ENCODE measurements around the gene NECAB3. TPM values are rescaled to one million over a fixed set of nuclear protein-coding genes. Genes with fewer than 3 reads are reported as not detected.

The NECAB3 gene
- total and polyA plus RNA-seq, 2 of the 13 experiments (the other 11 are each of a cell fraction or from before 2014, with no cell fraction given), result 61.5 to 65.5 TPM

DNA sequence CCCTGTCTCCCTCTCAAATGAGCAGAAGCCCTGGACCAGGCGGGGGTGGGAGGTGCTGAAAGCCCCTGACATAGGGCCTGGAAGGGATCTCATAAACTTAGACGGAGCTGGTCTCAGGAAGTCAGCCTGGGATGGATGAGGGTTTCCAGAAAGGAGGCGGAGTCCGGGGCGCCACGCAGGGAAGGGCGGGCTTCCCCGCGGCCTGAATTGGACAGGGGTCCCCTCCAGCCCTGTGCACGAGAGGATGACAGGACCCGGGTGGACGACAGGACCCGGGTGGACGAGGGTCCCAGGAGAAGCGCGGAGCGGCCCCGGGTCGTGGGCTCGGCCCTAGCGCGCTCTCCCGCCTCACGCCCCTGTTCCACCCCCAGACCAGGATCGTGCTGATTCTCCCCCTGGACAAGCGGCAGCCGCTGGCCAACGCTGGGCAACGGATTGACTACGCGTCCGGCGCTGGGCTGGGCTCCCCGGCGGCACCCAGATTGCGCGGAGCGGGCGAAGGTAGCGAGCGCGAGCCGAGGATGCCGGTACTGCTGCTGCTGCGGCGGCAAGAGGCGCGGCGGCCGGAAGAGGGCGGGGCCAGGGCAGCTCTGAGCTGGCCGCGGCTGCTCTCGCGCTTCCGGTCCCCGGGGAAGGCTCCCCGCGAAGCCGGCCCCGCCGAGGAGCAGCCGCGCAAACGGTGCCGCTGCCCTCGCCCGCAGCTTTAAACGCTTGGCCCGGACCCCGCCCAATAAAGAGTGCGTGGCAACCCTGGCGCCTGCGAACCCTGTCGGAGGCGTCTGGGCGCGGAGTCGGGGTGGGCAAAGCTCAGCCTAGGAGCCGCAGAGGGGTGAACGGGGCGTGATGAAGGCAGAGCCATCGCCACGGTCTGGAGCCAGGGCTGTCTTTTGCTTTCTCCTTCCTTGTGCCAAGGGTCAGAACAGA lies 10.8 kb downstream of the NECAB3 start (continued):
- TF ChIP-seq, protein P1, sequence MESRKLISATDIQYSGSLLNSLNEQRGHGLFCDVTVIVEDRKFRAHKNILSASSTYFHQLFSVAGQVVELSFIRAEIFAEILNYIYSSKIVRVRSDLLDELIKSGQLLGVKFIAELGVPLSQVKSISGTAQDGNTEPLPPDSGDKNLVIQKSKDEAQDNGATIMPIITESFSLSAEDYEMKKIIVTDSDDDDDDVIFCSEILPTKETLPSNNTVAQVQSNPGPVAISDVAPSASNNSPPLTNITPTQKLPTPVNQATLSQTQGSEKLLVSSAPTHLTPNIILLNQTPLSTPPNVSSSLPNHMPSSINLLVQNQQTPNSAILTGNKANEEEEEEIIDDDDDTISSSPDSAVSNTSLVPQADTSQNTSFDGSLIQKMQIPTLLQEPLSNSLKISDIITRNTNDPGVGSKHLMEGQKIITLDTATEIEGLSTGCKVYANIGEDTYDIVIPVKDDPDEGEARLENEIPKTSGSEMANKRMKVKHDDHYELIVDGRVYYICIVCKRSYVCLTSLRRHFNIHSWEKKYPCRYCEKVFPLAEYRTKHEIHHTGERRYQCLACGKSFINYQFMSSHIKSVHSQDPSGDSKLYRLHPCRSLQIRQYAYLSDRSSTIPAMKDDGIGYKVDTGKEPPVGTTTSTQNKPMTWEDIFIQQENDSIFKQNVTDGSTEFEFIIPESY (CRISPR knock-in tag; IDR thresholded peaks at IDR 0.05), result no peak; the same call in 1 of the 2 replicates
- TF ChIP-seq MAFF (IDR thresholded peaks at IDR 0.05; ENCODE audit: low read depth, low read length), result no peak
- peak; percentile 75 for TF ChIP-seq ZNF543 (CRISPR knock-in tag; IDR thresholded peaks at IDR 0.05)
- TF ChIP-seq, protein P2, sequence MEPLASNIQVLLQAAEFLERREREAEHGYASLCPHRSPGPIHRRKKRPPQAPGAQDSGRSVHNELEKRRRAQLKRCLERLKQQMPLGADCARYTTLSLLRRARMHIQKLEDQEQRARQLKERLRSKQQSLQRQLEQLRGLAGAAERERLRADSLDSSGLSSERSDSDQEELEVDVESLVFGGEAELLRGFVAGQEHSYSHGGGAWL (CRISPR knock-in tag; IDR thresholded peaks at IDR 0.05), result peak; percentile 94
- TF ChIP-seq ZNF232 (CRISPR knock-in tag; IDR thresholded peaks at IDR 0.05; ENCODE audit: borderline replicate concordance), result peak; percentile 76; the same call in 1 of the 2 replicates
- TF ChIP-seq, protein P3, sequence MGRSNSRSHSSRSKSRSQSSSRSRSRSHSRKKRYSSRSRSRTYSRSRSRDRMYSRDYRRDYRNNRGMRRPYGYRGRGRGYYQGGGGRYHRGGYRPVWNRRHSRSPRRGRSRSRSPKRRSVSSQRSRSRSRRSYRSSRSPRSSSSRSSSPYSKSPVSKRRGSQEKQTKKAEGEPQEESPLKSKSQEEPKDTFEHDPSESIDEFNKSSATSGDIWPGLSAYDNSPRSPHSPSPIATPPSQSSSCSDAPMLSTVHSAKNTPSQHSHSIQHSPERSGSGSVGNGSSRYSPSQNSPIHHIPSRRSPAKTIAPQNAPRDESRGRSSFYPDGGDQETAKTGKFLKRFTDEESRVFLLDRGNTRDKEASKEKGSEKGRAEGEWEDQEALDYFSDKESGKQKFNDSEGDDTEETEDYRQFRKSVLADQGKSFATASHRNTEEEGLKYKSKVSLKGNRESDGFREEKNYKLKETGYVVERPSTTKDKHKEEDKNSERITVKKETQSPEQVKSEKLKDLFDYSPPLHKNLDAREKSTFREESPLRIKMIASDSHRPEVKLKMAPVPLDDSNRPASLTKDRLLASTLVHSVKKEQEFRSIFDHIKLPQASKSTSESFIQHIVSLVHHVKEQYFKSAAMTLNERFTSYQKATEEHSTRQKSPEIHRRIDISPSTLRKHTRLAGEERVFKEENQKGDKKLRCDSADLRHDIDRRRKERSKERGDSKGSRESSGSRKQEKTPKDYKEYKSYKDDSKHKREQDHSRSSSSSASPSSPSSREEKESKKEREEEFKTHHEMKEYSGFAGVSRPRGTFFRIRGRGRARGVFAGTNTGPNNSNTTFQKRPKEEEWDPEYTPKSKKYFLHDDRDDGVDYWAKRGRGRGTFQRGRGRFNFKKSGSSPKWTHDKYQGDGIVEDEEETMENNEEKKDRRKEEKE (IDR thresholded peaks at IDR 0.05), result no peak
- TF ChIP-seq, protein P4, sequence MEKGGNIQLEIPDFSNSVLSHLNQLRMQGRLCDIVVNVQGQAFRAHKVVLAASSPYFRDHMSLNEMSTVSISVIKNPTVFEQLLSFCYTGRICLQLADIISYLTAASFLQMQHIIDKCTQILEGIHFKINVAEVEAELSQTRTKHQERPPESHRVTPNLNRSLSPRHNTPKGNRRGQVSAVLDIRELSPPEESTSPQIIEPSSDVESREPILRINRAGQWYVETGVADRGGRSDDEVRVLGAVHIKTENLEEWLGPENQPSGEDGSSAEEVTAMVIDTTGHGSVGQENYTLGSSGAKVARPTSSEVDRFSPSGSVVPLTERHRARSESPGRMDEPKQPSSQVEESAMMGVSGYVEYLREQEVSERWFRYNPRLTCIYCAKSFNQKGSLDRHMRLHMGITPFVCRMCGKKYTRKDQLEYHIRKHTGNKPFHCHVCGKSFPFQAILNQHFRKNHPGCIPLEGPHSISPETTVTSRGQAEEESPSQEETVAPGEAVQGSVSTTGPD (CRISPR knock-in tag; IDR thresholded peaks at IDR 0.05), result peak; percentile 61; the same call in 1 of the 2 replicates
- TF ChIP-seq, protein P5, sequence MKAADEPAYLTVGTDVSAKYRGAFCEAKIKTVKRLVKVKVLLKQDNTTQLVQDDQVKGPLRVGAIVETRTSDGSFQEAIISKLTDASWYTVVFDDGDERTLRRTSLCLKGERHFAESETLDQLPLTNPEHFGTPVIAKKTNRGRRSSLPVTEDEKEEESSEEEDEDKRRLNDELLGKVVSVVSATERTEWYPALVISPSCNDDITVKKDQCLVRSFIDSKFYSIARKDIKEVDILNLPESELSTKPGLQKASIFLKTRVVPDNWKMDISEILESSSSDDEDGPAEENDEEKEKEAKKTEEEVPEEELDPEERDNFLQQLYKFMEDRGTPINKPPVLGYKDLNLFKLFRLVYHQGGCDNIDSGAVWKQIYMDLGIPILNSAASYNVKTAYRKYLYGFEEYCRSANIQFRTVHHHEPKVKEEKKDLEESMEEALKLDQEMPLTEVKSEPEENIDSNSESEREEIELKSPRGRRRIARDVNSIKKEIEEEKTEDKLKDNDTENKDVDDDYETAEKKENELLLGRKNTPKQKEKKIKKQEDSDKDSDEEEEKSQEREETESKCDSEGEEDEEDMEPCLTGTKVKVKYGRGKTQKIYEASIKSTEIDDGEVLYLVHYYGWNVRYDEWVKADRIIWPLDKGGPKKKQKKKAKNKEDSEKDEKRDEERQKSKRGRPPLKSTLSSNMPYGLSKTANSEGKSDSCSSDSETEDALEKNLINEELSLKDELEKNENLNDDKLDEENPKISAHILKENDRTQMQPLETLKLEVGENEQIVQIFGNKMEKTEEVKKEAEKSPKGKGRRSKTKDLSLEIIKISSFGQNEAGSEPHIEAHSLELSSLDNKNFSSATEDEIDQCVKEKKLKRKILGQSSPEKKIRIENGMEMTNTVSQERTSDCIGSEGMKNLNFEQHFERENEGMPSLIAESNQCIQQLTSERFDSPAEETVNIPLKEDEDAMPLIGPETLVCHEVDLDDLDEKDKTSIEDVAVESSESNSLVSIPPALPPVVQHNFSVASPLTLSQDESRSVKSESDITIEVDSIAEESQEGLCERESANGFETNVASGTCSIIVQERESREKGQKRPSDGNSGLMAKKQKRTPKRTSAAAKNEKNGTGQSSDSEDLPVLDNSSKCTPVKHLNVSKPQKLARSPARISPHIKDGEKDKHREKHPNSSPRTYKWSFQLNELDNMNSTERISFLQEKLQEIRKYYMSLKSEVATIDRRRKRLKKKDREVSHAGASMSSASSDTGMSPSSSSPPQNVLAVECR (CRISPR knock-in tag; IDR thresholded peaks at IDR 0.05; ENCODE audit: borderline replicate concordance), result peak; percentile 97
- TF ChIP-seq, protein P6, sequence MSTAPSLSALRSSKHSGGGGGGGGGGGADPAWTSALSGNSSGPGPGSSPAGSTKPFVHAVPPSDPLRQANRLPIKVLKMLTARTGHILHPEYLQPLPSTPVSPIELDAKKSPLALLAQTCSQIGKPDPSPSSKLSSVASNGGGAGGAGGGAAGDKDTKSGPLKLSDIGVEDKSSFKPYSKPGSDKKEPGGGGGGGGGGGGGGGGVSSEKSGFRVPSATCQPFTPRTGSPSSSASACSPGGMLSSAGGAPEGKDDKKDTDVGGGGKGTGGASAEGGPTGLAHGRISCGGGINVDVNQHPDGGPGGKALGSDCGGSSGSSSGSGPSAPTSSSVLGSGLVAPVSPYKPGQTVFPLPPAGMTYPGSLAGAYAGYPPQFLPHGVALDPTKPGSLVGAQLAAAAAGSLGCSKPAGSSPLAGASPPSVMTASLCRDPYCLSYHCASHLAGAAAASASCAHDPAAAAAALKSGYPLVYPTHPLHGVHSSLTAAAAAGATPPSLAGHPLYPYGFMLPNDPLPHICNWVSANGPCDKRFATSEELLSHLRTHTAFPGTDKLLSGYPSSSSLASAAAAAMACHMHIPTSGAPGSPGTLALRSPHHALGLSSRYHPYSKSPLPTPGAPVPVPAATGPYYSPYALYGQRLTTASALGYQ (CRISPR knock-in tag; IDR thresholded peaks at IDR 0.05), result peak; percentile 67
- peak; percentile 78; the same call in 1 of the 2 replicates for TF ChIP-seq ZNF737 (CRISPR knock-in tag; IDR thresholded peaks at IDR 0.05; ENCODE audit: borderline replicate concordance)
- 0 out of 2 replicates have a peak, but pooled peaks have one; percentile 26 for TF ChIP-seq ZNF207 (IDR thresholded peaks at IDR 0.05; ENCODE audit: borderline replicate concordance)
- peak; percentile 97 for TF ChIP-seq ZNF790 (CRISPR knock-in tag; IDR thresholded peaks at IDR 0.05; ENCODE audit: borderline replicate concordance)
